ENCODE data around the gene NPM3.

NPM3 gene

GRCh38 chr10:101812606-101813005 lies 29.4 kb upstream of the NPM3 start:
- in situ Hi-C loops (cut with MboI; ENCODE audit: low sequenced_read_pairs): no loop called here

- in situ Hi-C loops (cut with MboI; ENCODE audit: low sequenced_read_pairs): no loop called here
Measured at GRCh38 chr10:101807158-101807557, 23.9 kb upstream of the NPM3 start.

- in situ Hi-C loops (cut with MboI; ENCODE audit: low sequenced_read_pairs): no loop called here
Measured at GRCh38 chr10:101803511-101803910, 20.3 kb upstream of the NPM3 start.

DNA sequence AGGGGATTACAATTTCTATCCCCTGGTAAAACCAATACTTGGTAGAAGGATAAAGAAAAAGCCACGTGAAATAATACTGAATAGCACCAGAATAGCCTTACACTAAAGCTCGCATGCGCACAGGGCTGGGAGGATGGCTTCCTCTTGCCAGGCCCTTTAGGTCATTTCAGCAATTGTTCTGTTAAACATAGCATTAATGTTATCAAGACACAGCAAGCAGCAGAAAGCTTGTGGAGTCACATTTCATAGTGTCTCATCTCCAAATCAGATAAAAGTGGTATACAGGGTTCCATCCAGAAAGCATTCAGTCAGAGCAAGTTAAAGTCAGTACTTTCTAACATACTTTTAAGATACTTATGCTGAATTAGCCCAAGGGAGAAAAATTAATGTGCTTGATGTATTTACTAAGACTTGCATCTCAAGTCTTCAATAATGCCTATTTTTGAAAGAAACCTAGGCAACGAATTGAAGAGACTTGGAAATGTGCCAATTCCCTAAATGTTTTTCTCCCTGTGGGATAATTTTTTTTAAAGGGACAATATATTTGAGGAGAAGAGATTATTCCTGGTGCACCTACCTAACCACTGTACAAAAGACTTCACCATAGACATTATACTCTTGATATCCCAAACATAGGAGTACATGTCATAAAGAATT lies 14.3 kb upstream of the NPM3 start:
- in situ Hi-C loops (cut with MboI; ENCODE audit: low sequenced_read_pairs): loop anchor here (25.0 kb wide), 1 partner anchor 185 kb away; no protein-coding TSS in a partner anchor

- in situ Hi-C loops (cut with MboI; ENCODE audit: low sequenced_read_pairs): loop anchor here (25.0 kb wide), 1 partner anchor 181 kb away; no protein-coding TSS in a partner anchor
Measured at GRCh38 chr10:101793526-101793925, 10.3 kb upstream of the NPM3 start.

- in situ Hi-C loops (cut with MboI; ENCODE audit: low sequenced_read_pairs): loop anchor here (25.0 kb wide), 1 partner anchor 177 kb away; no protein-coding TSS in a partner anchor
Measured at GRCh38 chr10:101789686-101790085, 6.4 kb upstream of the NPM3 start.

GRCh38 chr10:101789231-101789630 lies 6.0 kb upstream of the NPM3 start:
- in situ Hi-C loops (cut with MboI; ENCODE audit: low sequenced_read_pairs): loop anchor here (25.0 kb wide), 1 partner anchor 177 kb away; no protein-coding TSS in a partner anchor

GRCh38 chr10:101785801-101786200 lies 2.6 kb upstream of the NPM3 start:
- in situ Hi-C loops (cut with MboI; ENCODE audit: low sequenced_read_pairs): loop anchor here (25.0 kb wide), 1 partner anchor 174 kb away; no protein-coding TSS in a partner anchor

GRCh38 chr10:101784558-101784957 lies 1.3 kb upstream of the NPM3 start:
- in situ Hi-C loops (cut with MboI; ENCODE audit: low sequenced_read_pairs): loop anchor here (25.0 kb wide), 1 partner anchor 172 kb away; no protein-coding TSS in a partner anchor

- in situ Hi-C loops (cut with MboI; ENCODE audit: low sequenced_read_pairs): loop anchor here (25.0 kb wide), 1 partner anchor 171 kb away; no protein-coding TSS in a partner anchor
Measured at GRCh38 chr10:101783736-101784118, 481 bp upstream of the NPM3 start.

GRCh38 chr10:101781984-101782810 lies 1.0 kb downstream of the NPM3 start:
- in situ Hi-C loops (cut with MboI; ENCODE audit: low sequenced_read_pairs): loop anchor here (25.0 kb wide), 1 partner anchor 170 kb away; no protein-coding TSS in a partner anchor

DNA sequence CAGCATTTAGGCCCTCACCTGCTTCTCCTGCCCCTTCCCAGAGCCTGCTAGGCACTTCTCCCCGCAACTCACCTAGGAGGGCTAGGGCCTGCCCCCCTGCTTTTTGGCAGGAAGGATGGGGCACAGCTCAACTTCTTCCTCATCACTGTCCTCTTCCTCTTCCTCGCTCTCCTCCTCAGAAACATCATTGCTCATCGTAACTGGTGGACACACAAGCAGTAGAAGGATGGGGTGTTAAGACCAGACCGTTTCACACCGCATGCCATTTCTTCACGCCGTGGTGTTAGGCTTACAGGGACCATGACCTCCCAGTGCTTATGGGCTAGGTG lies 1.6 kb downstream of the NPM3 start:
- in situ Hi-C loops (cut with MboI; ENCODE audit: low sequenced_read_pairs): loop anchor here (25.0 kb wide), 1 partner anchor 169 kb away; no protein-coding TSS in a partner anchor

DNA sequence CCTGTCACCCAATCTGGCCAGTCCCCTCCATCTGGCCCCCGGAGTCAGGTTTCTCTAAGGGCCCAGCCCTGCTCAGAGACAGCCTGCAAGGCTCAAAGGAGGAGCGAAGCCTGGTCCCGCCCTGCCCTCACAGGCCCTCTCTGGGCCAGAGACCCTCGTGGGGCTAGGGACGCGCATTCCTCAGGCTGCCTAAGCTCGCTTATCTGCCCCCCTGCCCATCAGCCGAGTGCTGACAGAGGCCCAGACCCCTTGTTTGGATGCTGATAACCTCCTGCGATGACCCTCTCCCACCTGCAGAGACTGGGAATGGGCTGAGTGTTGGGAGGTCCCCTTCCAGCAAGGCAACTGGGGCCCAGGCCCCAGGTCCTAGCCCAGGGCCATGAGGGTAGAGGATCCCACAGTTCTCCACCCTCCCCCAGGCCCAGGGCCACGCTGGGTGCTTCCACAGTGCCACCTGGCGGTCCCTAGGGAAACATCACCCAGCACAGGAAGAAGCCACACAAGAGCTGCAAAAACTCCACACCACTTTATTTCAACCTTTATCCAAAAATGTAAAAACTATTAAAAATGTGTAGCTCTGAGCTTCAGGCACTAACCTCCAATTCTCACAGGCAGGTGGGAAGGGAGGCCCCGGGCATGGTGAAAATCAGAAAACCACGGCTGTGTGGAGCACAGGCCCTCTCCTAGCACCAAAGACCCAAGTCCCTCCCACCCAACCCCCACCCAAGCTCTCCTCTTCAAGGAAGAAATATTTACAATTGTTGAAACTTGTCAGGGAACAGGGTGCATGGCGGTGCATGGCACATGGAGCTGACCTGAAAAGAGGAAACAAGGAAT lies 2.2 kb downstream of the NPM3 start:
- in situ Hi-C loops (cut with MboI; ENCODE audit: low sequenced_read_pairs): loop anchor here (25.0 kb wide), 1 partner anchor 169 kb away; no protein-coding TSS in a partner anchor

DNA sequence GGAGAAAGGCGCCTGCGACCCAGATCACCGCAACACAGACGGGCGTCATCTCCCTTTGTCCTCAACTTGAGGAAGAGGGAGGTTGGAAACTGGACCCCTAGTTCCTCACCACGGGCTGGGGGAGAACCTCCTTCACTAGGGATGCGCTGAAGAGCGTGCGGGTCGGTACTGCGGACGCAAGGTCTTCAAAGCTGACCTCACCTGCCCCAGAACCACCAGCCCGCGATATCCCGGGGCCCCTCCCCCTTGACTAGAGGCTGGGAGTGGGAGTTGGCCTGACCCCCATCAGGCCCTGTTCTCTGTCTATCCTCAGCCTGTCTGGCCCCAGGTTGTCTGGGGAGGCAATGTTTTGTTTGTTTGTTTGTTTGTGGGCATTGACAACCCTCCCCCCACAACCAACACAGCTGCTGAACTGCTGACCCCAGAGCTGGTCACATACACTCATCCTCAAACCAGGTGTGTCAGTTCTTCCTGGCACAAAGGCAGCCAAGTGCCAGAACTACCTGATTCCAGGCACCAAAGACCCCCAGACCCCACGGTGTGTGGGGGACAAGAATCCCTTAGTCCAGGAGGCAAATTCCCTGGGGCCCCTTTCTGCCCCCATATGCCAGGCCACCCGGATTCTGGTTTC lies 2.9 kb downstream of the NPM3 start:
- in situ Hi-C loops (cut with MboI; ENCODE audit: low sequenced_read_pairs): loop anchor here (25.0 kb wide), 1 partner anchor 168 kb away; no protein-coding TSS in a partner anchor

- in situ Hi-C loops (cut with MboI; ENCODE audit: low sequenced_read_pairs): loop anchor here (25.0 kb wide), 1 partner anchor 167 kb away; no protein-coding TSS in a partner anchor
Measured at GRCh38 chr10:101779544-101780186, 3.6 kb downstream of the NPM3 start.

- in situ Hi-C loops (cut with MboI; ENCODE audit: low sequenced_read_pairs): loop anchor here (25.0 kb wide), 1 partner anchor 167 kb away; no protein-coding TSS in a partner anchor
Measured at GRCh38 chr10:101778781-101779543, 4.3 kb downstream of the NPM3 start.

DNA sequence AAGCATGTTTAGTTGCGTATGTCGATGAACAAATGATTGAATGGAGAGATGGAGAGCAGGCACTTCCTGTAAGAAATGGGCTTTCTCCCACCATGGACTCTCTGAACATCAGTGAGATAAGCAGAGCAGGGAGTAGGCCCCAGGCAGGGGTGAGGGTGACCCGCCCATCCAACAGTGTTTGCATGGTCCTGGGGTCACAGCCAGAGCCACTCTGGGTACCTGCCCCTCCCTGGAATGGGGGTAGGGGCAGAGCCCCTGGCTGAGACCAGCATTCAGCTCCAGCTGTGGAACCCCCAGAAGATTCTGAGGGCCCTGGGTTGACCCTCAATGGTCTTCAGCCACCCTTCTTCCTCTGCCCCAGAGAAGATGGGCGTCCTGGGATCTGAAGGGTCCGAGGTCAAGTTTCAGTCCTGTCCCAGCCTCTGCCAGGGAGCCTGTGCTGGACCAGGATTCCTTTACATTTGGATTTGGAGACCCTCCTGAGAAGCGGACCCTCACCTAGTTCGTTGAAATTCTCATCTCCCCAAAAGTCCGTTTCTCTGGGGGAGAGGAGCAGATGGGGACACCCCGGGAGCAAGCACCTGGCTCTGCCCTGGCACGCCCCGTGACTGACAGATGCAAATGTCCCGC lies 5.0 kb downstream of the NPM3 start:
- in situ Hi-C loops (cut with MboI; ENCODE audit: low sequenced_read_pairs): loop anchor here (25.0 kb wide), 1 partner anchor 166 kb away; no protein-coding TSS in a partner anchor

DNA sequence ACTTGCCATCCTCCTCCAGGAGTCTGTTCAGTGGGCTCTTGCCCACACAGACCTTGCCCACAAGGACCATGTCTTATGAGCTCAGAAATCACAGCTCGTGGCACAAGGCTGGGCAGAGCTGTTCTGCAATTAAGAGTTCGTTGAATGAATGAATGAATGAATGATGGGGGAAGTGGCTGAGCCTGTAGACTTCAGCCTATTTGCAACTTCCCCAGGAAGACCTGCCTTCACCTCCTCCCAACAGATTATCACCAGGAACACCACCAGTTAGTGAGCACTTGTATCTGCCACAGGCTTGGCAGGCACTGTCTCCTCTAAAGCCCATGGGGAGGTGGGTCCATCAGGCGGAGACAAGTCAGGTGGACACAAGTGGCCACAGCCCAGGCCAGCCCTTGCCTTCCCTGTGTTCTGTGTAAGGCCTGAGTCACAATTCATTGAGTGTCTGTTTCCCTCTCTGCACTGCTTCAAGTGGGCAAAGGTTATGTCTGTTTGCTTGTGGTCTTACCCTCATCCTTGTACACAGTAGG lies 5.6 kb downstream of the NPM3 start:
- in situ Hi-C loops (cut with MboI; ENCODE audit: low sequenced_read_pairs): loop anchor here (25.0 kb wide), 1 partner anchor 165 kb away; no protein-coding TSS in a partner anchor
